Vagina (tissue), 2 donors: ENCODE data around the gene NPTX1. TPM values are rescaled to one million over a fixed set of nuclear protein-coding genes. Genes with fewer than 3 reads are reported as not detected.

Source experiments
- DNase-seq, 2 donors: peaks; one replicate each; pipeline ENCODE4 v3.0.0-alpha.2; 2017; ENCODE audit errors: extremely low spot score in 2 of 2
- H3K27ac ChIP-seq: fragments of 200-600 bp; sonication (generic); one replicate; pipeline ENCODE4 v1.5.1; 2019
- H3K27me3 ChIP-seq: fragments of 200-600 bp; sonication (generic); one replicate; pipeline ENCODE4 v1.5.1; 2019
- H3K36me3 ChIP-seq, 2 donors: fragments of 200-600 bp; sonication (generic); one replicate each; pipeline ENCODE4 v1.5.1; 2017 to 2019
- H3K4me1 ChIP-seq: fragments of 200-600 bp; sonication (generic); one replicate; pipeline ENCODE4 v1.5.1; 2019
- H3K4me3 ChIP-seq, 2 donors: fragments of 200-600 bp; sonication (generic); 1 replicate in 1 of 2; 2 replicates in 1 of 2; pipeline ENCODE4 v1.5.1; 2016 to 2019
- H3K9me3 ChIP-seq: fragments of 200-600 bp; sonication (generic); one replicate; pipeline ENCODE4 v1.5.1; 2019
- CTCF ChIP-seq, 3 experiments: fragments of 450-650 bp in 2 of 3; fragments of 200-600 bp in 1 of 3; sonication (generic) in 1 of 3; IDR thresholded peaks; one replicate each; pipeline ENCODE4 v1.5.1; 2017 to 2019; ENCODE audit warnings: antibody characterized with exemption in 3 of 3, mild to moderate bottlenecking in 2 of 3, moderate library complexity in 2 of 3
- POLR2A ChIP-seq, 2 donors: fragments of 450-650 bp; IDR thresholded peaks; one replicate each; pipeline ENCODE4 v1.6.1; 2017; ENCODE audit warnings: antibody characterized with exemption in 2 of 2, mild to moderate bottlenecking in 2 of 2, moderate library complexity in 2 of 2
- POLR2AphosphoS5 ChIP-seq, 2 donors: sonication (generic); formaldehyde crosslinking; IDR thresholded peaks; one replicate each; pipeline ENCODE4 v1.9.0; 2017; ENCODE audit warnings: antibody characterized with exemption in 2 of 2, mild to moderate bottlenecking in 2 of 2, low read depth in 1 of 2; ENCODE audit not compliant: insufficient read depth in 1 of 2
- intact Hi-C: fragments of 100-400 bp; cut with DNase I; formaldehyde crosslinking; loops from one replicate; pipeline ENCODE4 v1.15.1; 2023
- total RNA-seq: library from RNA; depleted of rRNA; stranded (reverse); fragments of >200 nt; gene quantifications from one replicate; pipeline ENCODE4 v1.2.3, GENCODE V29; 2016

NPTX1 gene
- total RNA-seq, 1 donor from 2014 or later = 0.49 TPM

- Histone ChIP-seq H3K36me3 (no peaks in the 10 kb centered on the region), H3K27me3 (no peaks in the 10 kb centered on the region), H3K27ac (no peak overlapping the region), H3K4me1 (no peaks in the 10 kb centered on the region), H3K9me3 (no peaks in the 10 kb centered on the region), H3K4me3 (no peak overlapping the region)
- TF ChIP-seq POLR2AphosphoS5 (IDR thresholded peaks at IDR 0.05; ENCODE audit: insufficient read depth in 1 of 2, low read depth in 1 of 2) (no peak), CTCF (IDR thresholded peaks at IDR 0.05) (no peak), POLR2A (IDR thresholded peaks at IDR 0.05) (no peak)
- intact Hi-C loops = no loop called here
- DNase-seq = no peak
These were observed 42.8 kb upstream of the NPTX1 start for GRCh38 chr17:80519091-80519781.

- no peak for TF ChIP-seq POLR2A (IDR thresholded peaks at IDR 0.05)
- TF ChIP-seq CTCF (IDR thresholded peaks at IDR 0.05) = no peak
- TF ChIP-seq POLR2AphosphoS5 (IDR thresholded peaks at IDR 0.05; ENCODE audit: insufficient read depth in 1 of 2, low read depth in 1 of 2) = no peak
- no peaks in the 10 kb centered on the region for H3K4me1 ChIP-seq
- no peaks in the 10 kb centered on the region for H3K9me3 ChIP-seq
- intact Hi-C loops = no loop called here
- H3K36me3 ChIP-seq = no peaks in the 10 kb centered on the region
- no peak overlapping the region for H3K4me3 ChIP-seq
- no peak for DNase-seq
- no peaks in the 10 kb centered on the region for H3K27me3 ChIP-seq
- no peak overlapping the region for H3K27ac ChIP-seq
These were observed 42.0 kb upstream of the NPTX1 start for GRCh38 chr17:80518392-80518791.

- H3K4me3 ChIP-seq = no peak overlapping the region
- no peaks in the 10 kb centered on the region for H3K27me3 ChIP-seq
- intact Hi-C loops = no loop called here
- no peaks in the 10 kb centered on the region for H3K4me1 ChIP-seq
- no peaks in the 10 kb centered on the region for H3K9me3 ChIP-seq
- TF ChIP-seq POLR2A (IDR thresholded peaks at IDR 0.05) (no peak), POLR2AphosphoS5 (IDR thresholded peaks at IDR 0.05; ENCODE audit: insufficient read depth in 1 of 2, low read depth in 1 of 2) (no peak), CTCF (IDR thresholded peaks at IDR 0.05) (no peak)
- no peaks in the 10 kb centered on the region for H3K36me3 ChIP-seq
- DNase-seq = no peak
- no peak overlapping the region for H3K27ac ChIP-seq
These were observed 41.2 kb upstream of the NPTX1 start for GRCh38 chr17:80517641-80518040.

GRCh38 chr17:80516171-80516932 lies 39.9 kb upstream of the NPTX1 start:
- Histone ChIP-seq H3K36me3 (no peaks in the 10 kb centered on the region), H3K4me3 (no peak overlapping the region), H3K9me3 (no peaks in the 10 kb centered on the region), H3K27ac (no peak overlapping the region), H3K4me1 (no peaks in the 10 kb centered on the region), H3K27me3 (no peaks in the 10 kb centered on the region)
- intact Hi-C loops = no loop called here
- no peak for TF ChIP-seq POLR2AphosphoS5 (IDR thresholded peaks at IDR 0.05; ENCODE audit: insufficient read depth in 1 of 2, low read depth in 1 of 2)
- no peak for DNase-seq

GRCh38 chr17:80513892-80514291 lies 37.5 kb upstream of the NPTX1 start:
- no peaks in the 10 kb centered on the region for H3K36me3 ChIP-seq
- DNase-seq = no peak
- no peaks in the 10 kb centered on the region for H3K4me1 ChIP-seq
- no peaks in the 10 kb centered on the region for H3K27me3 ChIP-seq
- intact Hi-C loops = no loop called here
- H3K4me3 ChIP-seq = no peak overlapping the region
- TF ChIP-seq POLR2AphosphoS5 (IDR thresholded peaks at IDR 0.05; ENCODE audit: insufficient read depth in 1 of 2, low read depth in 1 of 2) (no peak), POLR2A (IDR thresholded peaks at IDR 0.05) (no peak), CTCF (IDR thresholded peaks at IDR 0.05) (no peak)
- no peaks in the 10 kb centered on the region for H3K9me3 ChIP-seq
- H3K27ac ChIP-seq = no peak overlapping the region
